BLaER1 (cell line): ENCODE results near the gene FKBP11.
"Not testable (repeated sequence)": the region's sequence is repeated elsewhere in the genome, so short reads cannot be mapped to it uniquely, and the experiment has no call there.

Source experiments
- H3K27ac ChIP-seq: shearing (Covaris generic); formaldehyde crosslinking; 2 replicates; pipeline ENCODE4 v1.8.1; 2022
- H3K27me3 ChIP-seq: shearing (Covaris generic); formaldehyde crosslinking; 2 replicates; pipeline ENCODE4 v1.8.1; 2022
- H3K36me3 ChIP-seq: shearing (Covaris generic); formaldehyde crosslinking; 2 replicates; pipeline ENCODE4 v1.8.1; 2022
- H3K4me1 ChIP-seq: shearing (Covaris generic); formaldehyde crosslinking; 2 replicates; pipeline ENCODE4 v1.8.1; 2022
- H3K4me2 ChIP-seq: shearing (Covaris generic); formaldehyde crosslinking; 2 replicates; pipeline ENCODE4 v1.8.1; 2022
- H3K4me3 ChIP-seq: shearing (Covaris generic); formaldehyde crosslinking; 2 replicates; pipeline ENCODE4 v1.8.1; 2022
- H3K9ac ChIP-seq: shearing (Covaris generic); formaldehyde crosslinking; 2 replicates; pipeline ENCODE4 v1.8.1; 2022
- H3K9me3 ChIP-seq: shearing (Covaris generic); formaldehyde crosslinking; 2 replicates; pipeline ENCODE4 v1.8.1; 2022
- H4K20me1 ChIP-seq: shearing (Covaris generic); formaldehyde crosslinking; 2 replicates; pipeline ENCODE4 v1.8.1; 2022
- Cebpa-rat ChIP-seq: shearing (Covaris generic); IDR thresholded peaks from 2 replicates; pipeline ENCODE4 v1.8.1; 2022

Gene FKBP11

DNA sequence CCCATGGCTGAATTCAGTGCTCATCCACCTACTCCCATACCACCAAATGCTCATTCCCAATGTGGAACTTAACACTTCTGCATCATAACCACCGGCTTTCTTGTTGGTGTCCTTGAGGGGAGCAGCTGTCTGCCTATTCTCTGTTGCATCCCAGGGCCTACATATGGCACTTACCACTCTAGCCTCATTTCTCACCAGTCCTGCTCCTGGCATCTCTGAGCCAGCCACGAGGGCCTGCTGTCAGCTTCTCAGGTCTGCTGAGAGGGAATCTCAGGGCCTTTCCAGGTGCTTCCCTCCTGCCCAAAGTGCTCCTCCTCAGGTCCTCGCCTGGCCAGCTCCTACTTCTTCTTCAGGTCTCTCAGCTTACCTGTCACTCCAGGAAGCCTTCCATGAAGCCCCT, 35.6 kb downstream of the FKBP11 start:
- Histone ChIP-seq H3K27me3 (peaks cover 15% of the 10 kb centered on the region), H4K20me1 (no peaks in the 10 kb centered on the region), H3K4me3 (no peak overlapping the region), H3K27ac (no peak overlapping the region), H3K4me2 (no peak overlapping the region), H3K9me3 (no peaks in the 10 kb centered on the region), H3K9ac (no peak overlapping the region; the same call in 1 of the 2 replicates), H3K4me1 (peaks cover 12% of the 10 kb centered on the region), H3K36me3 (no peaks in the 10 kb centered on the region)
- no peak for TF ChIP-seq Cebpa-rat

DNA sequence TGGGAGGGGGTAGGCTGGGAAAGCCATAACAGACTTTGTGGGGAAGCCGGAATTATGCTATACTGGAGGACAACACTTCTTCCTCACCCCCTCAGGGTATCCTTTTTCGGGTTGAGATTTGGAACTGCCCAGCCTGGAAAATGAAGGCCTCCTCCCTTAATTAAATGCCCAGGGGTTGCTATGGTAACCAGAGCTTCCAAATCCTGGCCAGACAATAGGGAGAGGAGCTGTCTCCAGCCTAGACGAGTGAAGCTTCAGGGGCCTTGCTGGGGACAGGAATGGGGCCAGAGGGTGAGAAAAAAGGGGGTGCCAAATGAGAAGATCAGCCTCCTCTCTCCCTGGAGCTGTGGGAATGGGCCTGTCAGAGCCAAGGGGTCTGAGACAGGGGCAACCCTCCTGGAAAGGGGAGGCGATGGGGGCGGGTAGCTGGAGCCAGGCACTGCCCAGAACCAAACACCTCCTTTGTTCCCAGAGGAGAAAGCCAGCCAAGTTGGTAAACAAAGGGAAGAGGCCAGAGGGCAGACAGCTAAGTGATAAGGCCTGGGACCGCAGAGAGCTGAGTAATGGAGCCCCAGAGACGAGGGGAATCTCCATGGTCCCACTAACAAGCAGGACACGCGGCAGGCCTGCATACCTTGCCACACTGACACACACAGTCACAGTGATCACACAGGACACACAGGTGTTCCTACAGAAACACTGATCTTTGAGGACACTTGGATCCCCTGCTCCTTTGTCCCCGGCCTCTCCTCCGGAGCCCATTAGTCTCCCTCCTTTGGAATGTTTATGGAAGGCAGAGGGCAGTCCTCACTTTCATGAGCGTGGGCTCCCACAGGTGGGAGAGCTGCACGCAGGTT, 41.8 kb downstream of the FKBP11 start:
- no peaks in the 10 kb centered on the region for H3K36me3 ChIP-seq
- no peak overlapping the region for H3K4me3 ChIP-seq
- H3K4me1 ChIP-seq: peaks cover 8% of the 10 kb centered on the region
- H4K20me1 ChIP-seq: no peaks in the 10 kb centered on the region
- H3K9ac ChIP-seq: no peak overlapping the region
- H3K27me3 ChIP-seq: peaks cover 28% of the 10 kb centered on the region
- TF ChIP-seq Cebpa-rat: no peak
- no peaks in the 10 kb centered on the region for H3K9me3 ChIP-seq
- no peak overlapping the region for H3K27ac ChIP-seq
- H3K4me2 ChIP-seq: no peak overlapping the region

DNA sequence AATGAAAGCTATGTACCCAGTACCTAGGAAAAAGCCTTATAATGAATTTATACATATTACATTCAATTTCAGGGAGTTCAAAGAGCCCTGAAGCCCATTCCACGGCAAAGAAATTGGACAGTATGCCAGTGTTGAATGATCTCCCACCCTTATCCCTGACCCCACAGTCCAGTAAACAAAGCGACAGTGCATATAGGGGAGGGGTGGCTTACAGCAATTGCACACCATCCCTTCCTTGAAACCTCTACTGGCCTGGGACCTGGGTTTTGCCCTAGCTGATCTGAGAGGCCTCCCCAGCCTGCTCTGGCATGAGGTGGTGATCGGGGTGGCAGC, 42.4 kb downstream of the FKBP11 start:
- Histone ChIP-seq H3K27ac (no peak overlapping the region), H4K20me1 (no peaks in the 10 kb centered on the region), H3K9ac (no peak overlapping the region), H3K4me1 (peaks cover 8% of the 10 kb centered on the region), H3K9me3 (no peaks in the 10 kb centered on the region), H3K36me3 (no peaks in the 10 kb centered on the region), H3K4me3 (no peak overlapping the region), H3K4me2 (no peak overlapping the region), H3K27me3 (peaks cover 28% of the 10 kb centered on the region)
- TF ChIP-seq Cebpa-rat: no peak

DNA sequence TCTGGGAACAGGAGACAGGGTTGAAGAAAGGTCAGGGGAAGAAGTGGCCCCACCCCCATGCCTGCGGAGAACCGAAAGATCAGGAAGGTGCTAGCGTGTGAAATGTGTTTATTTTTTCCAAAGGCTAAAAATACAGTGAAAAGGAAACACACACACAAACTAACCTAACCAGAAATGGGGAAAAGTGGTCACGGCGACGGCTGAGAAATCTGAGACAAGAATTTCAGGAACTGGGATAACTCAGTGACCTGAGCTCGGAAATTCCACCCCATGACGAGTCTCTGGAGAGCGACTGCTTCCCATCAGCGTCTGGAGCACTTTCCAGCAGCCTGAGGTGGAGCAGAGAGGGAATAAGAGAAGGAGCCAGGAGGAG, 43.0 kb downstream of the FKBP11 start:
- Histone ChIP-seq H3K36me3 (no peaks in the 10 kb centered on the region), H3K4me3 (no peak overlapping the region), H3K27me3 (peaks cover 28% of the 10 kb centered on the region), H3K4me1 (peaks cover 8% of the 10 kb centered on the region), H3K9me3 (no peaks in the 10 kb centered on the region), H4K20me1 (no peaks in the 10 kb centered on the region), H3K4me2 (peak overlapping the region; percentile 55), H3K27ac (no peak overlapping the region), H3K9ac (no peak overlapping the region)
- TF ChIP-seq Cebpa-rat: no peak

DNA sequence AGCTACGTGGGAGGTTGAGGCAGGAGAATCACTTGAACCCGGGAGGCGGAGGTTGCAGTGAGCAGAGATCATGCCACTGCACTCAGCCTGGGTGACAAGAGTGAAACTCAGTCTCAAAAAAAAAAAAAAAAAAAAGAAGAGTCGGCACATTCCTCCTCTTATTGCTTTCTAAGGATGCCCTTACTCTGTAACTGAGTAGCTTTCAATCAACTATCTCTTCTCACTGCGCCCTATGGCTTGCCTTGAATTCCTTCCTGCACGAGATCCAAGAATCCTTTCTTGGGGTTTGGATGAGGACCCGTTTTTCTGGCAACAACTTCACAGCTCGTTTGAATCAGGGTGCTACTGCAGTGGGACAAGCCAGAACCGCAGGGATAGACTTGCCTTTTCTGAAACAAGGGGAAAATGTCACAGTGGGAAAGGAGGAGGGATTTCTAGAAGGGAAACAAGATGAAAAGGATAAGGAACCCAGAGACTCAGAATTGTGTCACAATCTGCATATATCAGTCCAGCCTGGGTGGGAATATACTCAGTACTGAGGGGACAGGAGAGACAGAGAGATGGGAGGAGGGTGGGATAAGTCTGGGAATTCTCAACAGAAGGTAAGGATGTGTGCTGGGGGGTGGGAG, 43.5 kb downstream of the FKBP11 start:
- Histone ChIP-seq H3K9ac (no peak overlapping the region), H3K4me3 (no peak overlapping the region)
- TF ChIP-seq Cebpa-rat: no peak

DNA sequence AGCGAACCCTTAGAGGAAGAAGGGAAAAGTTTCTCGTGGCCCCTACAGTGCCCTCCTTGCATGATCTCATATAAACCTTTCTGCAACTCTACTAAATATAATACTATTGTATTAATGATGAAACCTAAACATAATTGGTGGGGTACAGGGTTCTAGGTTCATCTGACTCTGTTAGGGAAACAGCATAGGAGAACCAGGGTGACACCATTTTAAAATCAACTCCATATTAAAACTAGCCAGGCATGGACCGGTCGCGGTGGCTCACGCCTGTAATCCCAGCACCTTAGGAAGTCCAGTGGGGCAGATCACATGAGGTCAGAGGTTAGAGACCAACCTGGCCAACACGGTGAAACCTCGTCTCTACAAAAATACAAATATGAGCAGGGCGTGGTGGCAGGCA, 44.6 kb downstream of the FKBP11 start:
- peaks cover 28% of the 10 kb centered on the region for H3K27me3 ChIP-seq
- no peaks in the 10 kb centered on the region for H4K20me1 ChIP-seq
- TF ChIP-seq Cebpa-rat: no peak
- no peaks in the 10 kb centered on the region for H3K9me3 ChIP-seq
- no peak overlapping the region for H3K4me3 ChIP-seq
- no peak overlapping the region for H3K9ac ChIP-seq
- H3K27ac ChIP-seq: no peak overlapping the region
- no peak overlapping the region for H3K4me2 ChIP-seq
- peaks cover 8% of the 10 kb centered on the region for H3K4me1 ChIP-seq
- no peaks in the 10 kb centered on the region for H3K36me3 ChIP-seq

More for the DNA sequence above, 43.5 kb downstream of the FKBP11 start:
- Histone ChIP-seq H4K20me1 (no peaks in the 10 kb centered on the region), H3K27me3 (peaks cover 28% of the 10 kb centered on the region), H3K27ac (no peak overlapping the region), H3K9me3 (no peaks in the 10 kb centered on the region), H3K36me3 (no peaks in the 10 kb centered on the region), H3K4me1 (peaks cover 8% of the 10 kb centered on the region), H3K4me2 (peak overlapping the region; percentile 55)

DNA sequence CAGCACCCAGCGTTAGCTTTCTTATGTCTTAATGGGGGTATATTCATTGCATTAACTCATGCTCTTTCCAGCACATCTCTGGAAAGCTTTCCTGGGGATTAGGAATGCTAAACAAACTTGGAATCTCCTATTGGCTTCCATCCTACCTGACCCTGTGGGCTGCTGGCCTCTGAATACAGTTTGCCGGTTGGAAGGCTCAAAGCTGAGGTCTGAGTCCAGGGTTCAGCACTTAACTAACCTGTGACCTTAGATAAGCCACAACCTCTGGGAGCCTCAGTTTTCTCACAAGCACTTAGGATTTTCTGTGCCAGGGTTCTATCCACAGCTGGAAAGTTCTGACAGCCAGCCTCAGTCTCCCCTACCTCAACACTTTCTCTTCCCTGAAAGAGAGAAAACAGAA, 46.7 kb downstream of the FKBP11 start:
- Histone ChIP-seq H3K27ac (no peak overlapping the region), H3K4me1 (peaks cover 8% of the 10 kb centered on the region), H3K27me3 (peaks cover 28% of the 10 kb centered on the region), H3K4me3 (no peak overlapping the region), H3K9ac (no peak overlapping the region), H3K9me3 (no peaks in the 10 kb centered on the region), H3K36me3 (no peaks in the 10 kb centered on the region), H4K20me1 (no peaks in the 10 kb centered on the region), H3K4me2 (no peak overlapping the region)
- TF ChIP-seq Cebpa-rat: no peak

DNA sequence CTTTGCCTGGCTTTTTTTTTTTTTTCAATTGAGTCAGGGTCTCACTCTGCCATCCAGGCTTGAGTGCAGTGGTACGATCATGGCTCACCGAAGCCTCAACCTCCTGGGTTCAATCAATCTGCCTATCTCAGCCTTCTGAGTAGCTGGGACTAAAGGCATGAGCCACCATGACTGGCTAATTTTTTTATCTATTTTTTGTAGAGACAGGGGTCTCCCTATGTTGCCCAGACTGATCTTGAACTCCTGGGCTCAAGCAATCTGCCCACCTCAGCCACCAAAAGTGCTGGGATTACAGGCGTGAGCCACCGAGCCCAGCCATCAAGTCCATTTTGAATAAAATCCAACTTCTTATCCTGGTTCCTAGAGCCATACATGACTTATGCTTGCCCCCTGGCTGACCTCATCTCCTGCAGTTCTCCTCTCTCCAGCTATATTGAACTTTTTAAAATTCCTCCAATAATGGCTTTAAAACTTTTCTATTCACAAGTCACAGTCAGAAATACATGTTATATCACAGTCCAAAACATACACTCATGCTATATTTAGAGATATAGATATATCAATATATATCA, 49.3 kb downstream of the FKBP11 start:
- Histone ChIP-seq H3K27ac (no peak overlapping the region), H3K4me2 (no peak overlapping the region), H3K27me3 (peaks cover 12% of the 10 kb centered on the region; the same call in 1 of the 2 replicates), H3K9me3 (no peaks in the 10 kb centered on the region), H4K20me1 (no peaks in the 10 kb centered on the region), H3K4me3 (no peak overlapping the region), H3K9ac (no peak overlapping the region), H3K36me3 (no peaks in the 10 kb centered on the region), H3K4me1 (no peaks in the 10 kb centered on the region)
- TF ChIP-seq Cebpa-rat: no peak

DNA sequence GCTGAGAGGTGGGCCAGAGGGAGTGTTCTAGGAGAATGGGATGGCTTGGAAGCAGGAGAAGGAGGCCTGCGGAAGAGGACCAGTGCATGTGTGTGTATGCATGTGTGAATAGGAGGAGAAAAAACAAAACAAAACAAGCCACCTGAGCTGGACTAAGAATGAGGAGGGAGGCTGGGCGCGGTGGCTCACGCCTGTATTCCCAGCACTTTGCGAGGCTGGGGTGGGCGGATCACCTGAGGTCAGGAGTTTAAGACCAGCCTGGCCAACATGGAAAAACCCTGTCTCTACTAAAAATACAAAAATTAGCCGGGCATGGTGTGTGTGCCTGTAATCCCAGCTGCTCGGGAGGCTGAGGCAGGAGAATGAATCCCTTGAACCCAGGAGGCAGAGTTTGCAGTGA, 51.8 kb downstream of the FKBP11 start:
- H3K4me1 ChIP-seq, H3K9me3 ChIP-seq: not testable (repeated sequence)

DNA sequence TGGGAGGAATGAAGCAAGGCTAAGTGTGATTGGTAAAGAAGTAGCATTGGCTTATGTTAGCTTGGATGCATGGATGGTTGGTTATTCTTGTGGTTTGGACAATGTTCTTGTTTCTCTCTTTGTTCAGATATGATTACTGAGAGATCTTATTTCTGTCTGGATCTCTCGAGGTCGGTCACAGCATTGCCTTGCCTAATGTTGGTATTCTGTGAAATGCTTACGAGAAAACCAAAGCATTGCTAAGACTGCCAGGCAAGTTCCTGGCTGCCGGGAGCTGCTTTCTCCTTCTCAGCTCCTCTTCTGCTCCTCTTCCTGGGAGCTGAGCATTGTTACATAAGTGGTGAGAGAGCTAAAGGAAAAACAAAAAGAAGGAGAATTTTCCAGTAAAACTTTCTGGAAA, 52.2 kb downstream of the FKBP11 start:
- no peak overlapping the region for H3K4me2 ChIP-seq
- no peaks in the 10 kb centered on the region for H3K4me1 ChIP-seq
- TF ChIP-seq Cebpa-rat: no peak
- H4K20me1 ChIP-seq: no peaks in the 10 kb centered on the region
- no peak overlapping the region for H3K27ac ChIP-seq
- H3K27me3 ChIP-seq: no peaks in the 10 kb centered on the region
- no peak overlapping the region for H3K4me3 ChIP-seq
- H3K9ac ChIP-seq: no peak overlapping the region
- H3K9me3 ChIP-seq: no peaks in the 10 kb centered on the region
- H3K36me3 ChIP-seq: no peaks in the 10 kb centered on the region

More for the DNA sequence above, 51.8 kb downstream of the FKBP11 start:
- H3K4me3 ChIP-seq, H3K4me2 ChIP-seq, H3K9ac ChIP-seq, H3K27ac ChIP-seq, H4K20me1 ChIP-seq, H3K27me3 ChIP-seq, H3K36me3 ChIP-seq: not testable (repeated sequence)
